SU-DHL-6 (cell line): Measurements from ENCODE around the gene MX1.

Experiments used
- H2AFZ ChIP-seq: fragments of 200-600 bp; sonication (generic); 2 replicates; pipeline ENCODE4 v1.6.1; 2014; ENCODE audit warnings: low read depth, mild to moderate bottlenecking, moderate library complexity, mixed read lengths, antibody characterized with exemption, low read length; ENCODE audit not compliant: severe bottlenecking
- H3F3A ChIP-seq: fragments of 200-600 bp; shearing (Covaris generic); 2 replicates; pipeline ENCODE4 v1.6.0; 2016; ENCODE audit warnings: antibody characterized with exemption, mild to moderate bottlenecking; ENCODE audit not compliant: insufficient read depth
- H3K27ac ChIP-seq: fragments of 200-600 bp; sonication (generic); 2 replicates; pipeline ENCODE4 v1.5.1; 2016; ENCODE audit warnings: low read depth, mild to moderate bottlenecking, low read length, moderate library complexity, mixed read lengths
- H3K27me3 ChIP-seq: fragments of 200-600 bp; sonication (generic), shearing (Covaris generic); 2 replicates; pipeline ENCODE4 v1.6.0; 2014; ENCODE audit warnings: mild to moderate bottlenecking, low read length
- H3K36me3 ChIP-seq: fragments of 200-600 bp; sonication (generic); 2 replicates; pipeline ENCODE4 v1.6.1; 2014; ENCODE audit warnings: mild to moderate bottlenecking, low read length, mixed read lengths
- H3K4me2 ChIP-seq: fragments of 300-600, 200-600 bp; shearing (Covaris generic), sonication (generic); 2 replicates; pipeline ENCODE4 v1.6.0; 2014; ENCODE audit warnings: low read length, low read depth, mild to moderate bottlenecking; ENCODE audit not compliant: poor library complexity, severe bottlenecking
- H3K4me3 ChIP-seq: fragments of 200-600 bp; sonication (generic); 2 replicates; pipeline ENCODE4 v1.5.1; 2014; ENCODE audit warnings: antibody characterized with exemption, low read length, mild to moderate bottlenecking, mixed read lengths; ENCODE audit not compliant: insufficient read depth, poor library complexity, severe bottlenecking
- H3K79me2 ChIP-seq: fragments of 200-600 bp; sonication (generic); 2 replicates; pipeline ENCODE4 v1.6.1; 2014; ENCODE audit warnings: mild to moderate bottlenecking, low read length, moderate library complexity; ENCODE audit not compliant: insufficient read depth
- H3K9ac ChIP-seq: fragments of 200-600 bp; sonication (generic); 2 replicates; pipeline ENCODE4 v1.7.0; 2014; ENCODE audit warnings: mild to moderate bottlenecking, low read length
- H3K9me2 ChIP-seq: fragments of 200-600 bp; sonication (generic); replicated peaks from 2 replicates; pipeline ENCODE4 v1.6.1; 2014; ENCODE audit warnings: low read length; ENCODE audit not compliant: insufficient read depth
- H3K9me3 ChIP-seq: fragments of 200-600 bp; sonication (generic); 2 replicates; pipeline ENCODE4 v1.6.1; 2014; ENCODE audit warnings: low read length, mixed read lengths; ENCODE audit not compliant: insufficient read depth
- H4K20me1 ChIP-seq: fragments of 200-600 bp; sonication (generic); 2 replicates; pipeline ENCODE4 v1.6.1; 2014; ENCODE audit warnings: low read depth, mild to moderate bottlenecking, antibody characterized with exemption, low read length, moderate library complexity, mixed read lengths
- EZH2phosphoT487 ChIP-seq: fragments of 200-600 bp; sonication (generic), shearing (Covaris generic); conservative IDR thresholded peaks from 2 replicates; pipeline ENCODE4 v1.6.1; 2018; ENCODE audit warnings: mild to moderate bottlenecking, antibody characterized with exemption, low read length, moderate library complexity, mixed read lengths
- TF ChIP-seq, protein P1 (sequence below): fragments of 200-600 bp; sonication (generic); IDR thresholded peaks from one replicate; pipeline ENCODE4 v1.5.1; 2017; ENCODE audit warnings: antibody characterized with exemption, mild to moderate bottlenecking, low read length, moderate library complexity; ENCODE audit not compliant: insufficient read depth, poor library complexity, severe bottlenecking

Gene MX1

DNA sequence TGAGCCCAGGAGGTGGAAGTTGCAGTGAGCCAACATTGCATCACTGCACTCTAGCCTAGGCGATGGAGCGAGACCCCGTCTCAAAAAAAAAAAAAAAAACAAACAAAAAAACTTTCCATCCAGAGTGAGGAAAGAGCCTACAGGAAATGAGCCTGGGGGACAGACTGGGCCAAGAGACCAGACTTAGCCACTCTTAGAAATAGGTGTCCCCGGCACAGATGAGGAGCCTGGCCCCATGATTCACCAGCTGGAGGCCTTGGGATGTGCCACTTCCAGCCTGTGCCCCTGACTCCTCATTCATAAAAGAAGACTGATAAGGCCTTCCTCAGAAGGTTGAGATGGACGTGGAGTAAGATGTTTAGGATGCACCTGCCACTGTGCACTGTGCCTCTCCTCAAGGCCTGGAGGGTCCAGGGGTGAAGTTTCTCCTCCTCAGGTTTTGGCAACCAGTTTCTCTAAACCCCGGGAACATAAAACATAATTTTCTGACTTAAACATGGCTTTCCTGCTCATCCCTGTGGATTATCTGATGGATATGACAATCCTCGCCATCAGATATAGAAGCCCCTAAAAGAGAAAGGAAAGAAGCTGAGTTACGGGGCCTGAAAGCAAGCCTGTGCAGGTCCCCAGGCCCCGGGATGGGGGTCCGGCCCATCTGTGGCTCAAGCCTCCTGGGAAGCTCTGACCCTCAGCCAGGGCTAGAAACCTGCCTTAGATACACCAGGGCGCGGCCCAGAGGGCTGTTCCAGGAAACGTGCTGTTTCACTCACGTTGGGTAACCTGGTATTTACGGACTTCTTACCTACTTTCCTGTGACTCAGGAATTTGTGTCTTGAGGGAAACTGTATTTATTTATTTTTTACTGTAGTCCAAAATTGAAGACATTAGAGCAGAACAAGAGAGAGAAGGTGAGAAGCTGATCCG lies 26.0 kb downstream of the MX1 start:
- Histone ChIP-seq H3K27ac (no peak overlapping the region), H2AFZ (no peak overlapping the region), H3K9me2 (no peaks in the 10 kb centered on the region), H3K79me2 (no peaks in the 10 kb centered on the region), H3K9ac (no peak overlapping the region), H3K36me3 (no peaks in the 10 kb centered on the region), H4K20me1 (no peaks in the 10 kb centered on the region), H3K27me3 (no peaks in the 10 kb centered on the region), H3K9me3 (no peaks in the 10 kb centered on the region), H3K4me2 (no peak overlapping the region), H3F3A (no peaks in the 10 kb centered on the region), H3K4me3 (no peak overlapping the region)
- no peak for TF ChIP-seq EZH2phosphoT487
- TF ChIP-seq, protein P1, sequence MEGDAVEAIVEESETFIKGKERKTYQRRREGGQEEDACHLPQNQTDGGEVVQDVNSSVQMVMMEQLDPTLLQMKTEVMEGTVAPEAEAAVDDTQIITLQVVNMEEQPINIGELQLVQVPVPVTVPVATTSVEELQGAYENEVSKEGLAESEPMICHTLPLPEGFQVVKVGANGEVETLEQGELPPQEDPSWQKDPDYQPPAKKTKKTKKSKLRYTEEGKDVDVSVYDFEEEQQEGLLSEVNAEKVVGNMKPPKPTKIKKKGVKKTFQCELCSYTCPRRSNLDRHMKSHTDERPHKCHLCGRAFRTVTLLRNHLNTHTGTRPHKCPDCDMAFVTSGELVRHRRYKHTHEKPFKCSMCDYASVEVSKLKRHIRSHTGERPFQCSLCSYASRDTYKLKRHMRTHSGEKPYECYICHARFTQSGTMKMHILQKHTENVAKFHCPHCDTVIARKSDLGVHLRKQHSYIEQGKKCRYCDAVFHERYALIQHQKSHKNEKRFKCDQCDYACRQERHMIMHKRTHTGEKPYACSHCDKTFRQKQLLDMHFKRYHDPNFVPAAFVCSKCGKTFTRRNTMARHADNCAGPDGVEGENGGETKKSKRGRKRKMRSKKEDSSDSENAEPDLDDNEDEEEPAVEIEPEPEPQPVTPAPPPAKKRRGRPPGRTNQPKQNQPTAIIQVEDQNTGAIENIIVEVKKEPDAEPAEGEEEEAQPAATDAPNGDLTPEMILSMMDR, result no peak

DNA sequence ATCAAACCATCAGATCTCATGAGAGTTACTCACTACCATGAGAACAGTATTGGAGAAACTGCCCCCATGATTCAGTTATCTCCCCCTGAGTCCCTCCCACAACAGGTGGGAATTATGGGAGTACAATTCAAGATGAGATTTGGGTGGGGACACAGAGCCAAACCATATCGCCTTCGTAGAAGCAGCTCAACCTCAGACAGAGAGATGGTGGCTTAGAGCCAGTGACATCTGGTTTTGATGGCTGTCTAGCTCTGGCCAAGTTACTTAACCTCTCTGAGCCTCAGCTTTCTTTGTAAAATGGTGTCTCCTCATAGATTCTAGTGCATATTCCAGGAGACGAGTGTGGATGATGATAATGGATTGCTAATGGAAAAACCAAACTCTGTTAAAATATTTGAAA lies 27.2 kb downstream of the MX1 start:
- TF ChIP-seq EZH2phosphoT487, result no peak
- TF ChIP-seq, protein P1, result no peak
- Histone ChIP-seq H3K4me2 (no peak overlapping the region), H3K36me3 (no peaks in the 10 kb centered on the region), H3K9me2 (no peaks in the 10 kb centered on the region), H4K20me1 (no peaks in the 10 kb centered on the region), H3K27ac (no peak overlapping the region), H3F3A (no peaks in the 10 kb centered on the region), H3K9me3 (no peaks in the 10 kb centered on the region), H3K4me3 (no peak overlapping the region), H2AFZ (no peak overlapping the region), H3K27me3 (no peaks in the 10 kb centered on the region), H3K9ac (no peak overlapping the region), H3K79me2 (no peaks in the 10 kb centered on the region)

DNA sequence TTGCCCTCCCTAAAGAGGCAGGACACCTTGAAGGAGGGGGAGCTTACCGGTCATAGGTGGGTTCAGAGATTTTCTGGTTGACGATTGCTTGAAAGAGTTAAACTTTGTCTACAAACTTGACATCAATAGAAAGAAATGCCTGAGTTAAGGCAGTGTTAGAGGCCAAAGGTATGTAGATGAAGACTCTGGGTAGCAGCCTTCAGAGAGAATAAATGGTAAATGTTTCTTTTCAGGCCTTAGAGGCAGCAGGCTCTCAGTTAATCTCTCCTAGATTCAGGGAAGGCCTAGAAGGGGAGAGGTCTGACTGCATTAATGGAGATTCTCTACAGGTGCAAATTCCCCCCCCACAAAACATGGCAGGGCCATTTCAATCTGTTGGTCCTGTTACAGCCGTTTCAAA lies 27.7 kb downstream of the MX1 start:
- Histone ChIP-seq H3K36me3 (no peaks in the 10 kb centered on the region), H3F3A (no peaks in the 10 kb centered on the region), H4K20me1 (no peaks in the 10 kb centered on the region), H3K4me2 (no peak overlapping the region), H3K27me3 (no peaks in the 10 kb centered on the region), H3K4me3 (no peak overlapping the region), H3K79me2 (no peaks in the 10 kb centered on the region), H2AFZ (no peak overlapping the region), H3K9ac (no peak overlapping the region), H3K9me2 (no peaks in the 10 kb centered on the region), H3K9me3 (no peaks in the 10 kb centered on the region), H3K27ac (no peak overlapping the region)
- TF ChIP-seq, protein P1, result no peak
- no peak for TF ChIP-seq EZH2phosphoT487
